GM10248 (cell line): Measurements from ENCODE around the gene GFER.
A peak's percentile ranks its signal among the peaks of the same experiment; 100 is the strongest.
"Not testable (repeated sequence)": the region's sequence is repeated elsewhere in the genome, so short reads cannot be mapped to it uniquely, and the experiment has no call there.

Experiments
- CTCF ChIA-PET: fragments of 300-600 bp; sonication (Branson Sonifier 250); formaldehyde crosslinking; extraction: SDS; loops from one replicate; lab custom pipeline; 2021; ENCODE audit warnings: antibody characterized with exemption; lab: Yijun Ruan, JAX
- POLR2A ChIA-PET: fragments of 350-650 bp; sonication (Branson Sonifier 250); formaldehyde crosslinking; extraction: SDS; loops from one replicate; lab custom pipeline; 2020; ENCODE audit warnings: antibody characterized with exemption; lab: Yijun Ruan, JAX
- DNase-seq: peaks from one replicate; pipeline ENCODE4 v3.0.0; 2012; ENCODE audit errors: extremely low spot score
- TF ChIP-seq, protein P1 (sequence below): IDR thresholded peaks from 2 replicates; pipeline ENCODE4 v1.5.1; 2012; ENCODE audit warnings: mild to moderate bottlenecking, low read depth; ENCODE audit errors: extremely low read depth, missing control alignments, control extremely low read depth

The GFER gene

DNA sequence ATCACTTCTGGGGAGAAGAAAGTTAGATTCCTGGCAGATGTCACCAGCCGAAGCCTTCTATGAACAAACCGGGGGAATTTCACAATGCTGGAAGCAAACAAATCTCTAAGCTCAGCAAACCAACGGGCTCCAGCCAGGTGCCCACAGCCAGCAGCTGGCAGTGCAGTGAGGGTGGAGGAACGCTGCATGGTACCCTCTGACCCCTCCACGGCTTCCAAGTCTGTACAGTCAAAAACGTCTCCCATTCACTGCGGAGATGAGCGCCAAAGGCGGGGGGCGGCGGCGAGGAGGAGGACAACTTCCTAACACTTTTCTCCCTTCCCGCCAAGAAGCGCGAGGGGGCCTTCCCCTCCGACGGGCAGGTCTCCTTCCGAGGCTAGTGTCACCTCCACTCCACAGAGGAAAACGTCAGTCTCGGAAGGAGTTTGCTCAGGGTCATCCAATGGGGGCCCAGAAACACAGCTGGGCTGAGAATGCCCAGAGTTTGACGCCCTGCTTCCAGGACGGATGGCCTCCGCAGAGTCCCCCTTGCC lies 24.7 kb downstream of the GFER start:
- POLR2A ChIA-PET: interaction anchor here (2.8 kb wide), 1 partner anchor 146 kb away, joined by 13 read pairs; the partner anchor contains the start of gene TRAF7
- CTCF ChIA-PET: interaction anchor here (0.9 to 1.9 kb wide), 9 partner anchors 11 to 302 kb away, joined by 3 to 6 read pairs (median 4); partner anchors contain the start of genes MAPK8IP3, NPW, NTHL1 and TSC2

DNA sequence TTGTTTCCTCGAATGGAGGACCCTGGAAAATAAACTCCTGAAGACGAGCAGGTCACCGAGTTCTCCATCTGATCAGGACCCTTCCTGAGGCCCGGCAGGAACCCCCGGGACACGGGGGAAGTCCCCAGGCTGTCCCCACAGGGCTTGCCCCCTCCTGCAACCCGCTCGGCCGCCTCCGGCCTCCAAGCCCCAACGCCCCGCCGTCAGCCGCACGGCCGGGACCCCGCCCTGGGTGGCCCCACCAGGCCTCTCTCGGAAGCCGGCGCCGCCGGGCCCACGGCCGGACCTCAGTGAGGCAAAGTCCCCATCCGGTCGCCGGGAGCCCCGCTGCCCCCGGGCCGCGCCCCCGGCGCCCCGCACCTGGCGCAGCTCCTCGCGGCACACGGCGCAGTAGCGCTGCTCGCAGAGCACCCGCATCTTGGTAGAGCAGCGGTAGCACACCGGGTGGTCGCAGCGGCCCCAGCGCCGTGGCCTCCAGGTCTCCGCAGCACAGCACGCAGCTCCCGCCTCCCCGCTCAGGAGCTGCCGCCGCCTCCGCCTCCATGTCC lies 25.2 kb downstream of the GFER start:
- DNase-seq: no peak
- TF ChIP-seq, protein P1, sequence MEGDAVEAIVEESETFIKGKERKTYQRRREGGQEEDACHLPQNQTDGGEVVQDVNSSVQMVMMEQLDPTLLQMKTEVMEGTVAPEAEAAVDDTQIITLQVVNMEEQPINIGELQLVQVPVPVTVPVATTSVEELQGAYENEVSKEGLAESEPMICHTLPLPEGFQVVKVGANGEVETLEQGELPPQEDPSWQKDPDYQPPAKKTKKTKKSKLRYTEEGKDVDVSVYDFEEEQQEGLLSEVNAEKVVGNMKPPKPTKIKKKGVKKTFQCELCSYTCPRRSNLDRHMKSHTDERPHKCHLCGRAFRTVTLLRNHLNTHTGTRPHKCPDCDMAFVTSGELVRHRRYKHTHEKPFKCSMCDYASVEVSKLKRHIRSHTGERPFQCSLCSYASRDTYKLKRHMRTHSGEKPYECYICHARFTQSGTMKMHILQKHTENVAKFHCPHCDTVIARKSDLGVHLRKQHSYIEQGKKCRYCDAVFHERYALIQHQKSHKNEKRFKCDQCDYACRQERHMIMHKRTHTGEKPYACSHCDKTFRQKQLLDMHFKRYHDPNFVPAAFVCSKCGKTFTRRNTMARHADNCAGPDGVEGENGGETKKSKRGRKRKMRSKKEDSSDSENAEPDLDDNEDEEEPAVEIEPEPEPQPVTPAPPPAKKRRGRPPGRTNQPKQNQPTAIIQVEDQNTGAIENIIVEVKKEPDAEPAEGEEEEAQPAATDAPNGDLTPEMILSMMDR: no peak
- ChIA-PET CTCF (interaction anchor here (1.0 to 1.9 kb wide), 8 partner anchors 11 to 303 kb away, joined by 3 to 6 read pairs (median 4); partner anchors contain the start of genes MAPK8IP3, NPW, NTHL1 and TSC2), POLR2A (interaction anchor here (2.8 kb wide), 1 partner anchor 146 kb away, joined by 13 read pairs; the partner anchor contains the start of gene TRAF7)

More for the DNA sequence above, 24.7 kb downstream of the GFER start:
- DNase-seq: no peak
- TF ChIP-seq, protein P1: no peak

DNA sequence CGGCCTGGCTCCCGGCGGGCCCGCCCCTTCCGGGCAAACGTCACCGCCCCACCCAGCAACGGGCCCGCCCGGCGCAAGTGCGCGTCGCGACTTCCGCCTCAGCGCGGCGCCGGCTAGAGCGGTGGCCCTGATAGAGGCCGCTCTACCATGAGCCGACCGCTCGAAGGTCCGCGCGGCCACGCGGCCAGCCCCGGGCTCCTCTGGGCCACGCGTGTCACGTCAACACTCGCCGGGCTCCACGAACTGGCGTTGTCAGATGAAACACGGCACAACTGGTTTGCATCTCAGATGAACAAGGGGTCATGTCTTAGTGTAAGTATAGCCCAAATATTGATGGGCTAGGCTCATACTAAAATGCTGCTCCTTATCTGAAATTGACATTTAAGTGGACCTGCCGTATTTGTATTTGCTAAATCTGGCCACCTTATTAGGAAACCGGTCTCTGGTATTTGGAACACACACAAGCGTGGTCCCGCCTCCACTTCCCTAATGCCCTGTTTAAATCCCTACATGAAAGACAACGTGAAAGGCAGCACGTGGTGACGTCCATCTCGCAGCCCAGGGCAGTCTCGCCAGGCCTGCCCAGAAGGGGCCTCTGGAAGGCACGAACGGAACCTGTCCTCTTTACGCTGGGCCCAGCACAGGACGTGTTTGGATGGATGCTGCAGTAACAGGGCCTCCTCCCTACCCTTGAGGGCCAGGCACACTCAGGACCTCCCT lies 26.0 kb downstream of the GFER start, which contains the start of gene ZNF598:
TSS of gene ZNF598 (minus strand) at position 31 of the 720 bp plus-strand sequence.
- TF ChIP-seq, protein P1: no peak
- DNase-seq: peak; percentile 97
- ChIA-PET CTCF (no interaction called here), POLR2A (interaction anchor here (2.8 kb wide), 1 partner anchor 145 kb away, joined by 13 read pairs; the partner anchor contains the start of gene TRAF7)

DNA sequence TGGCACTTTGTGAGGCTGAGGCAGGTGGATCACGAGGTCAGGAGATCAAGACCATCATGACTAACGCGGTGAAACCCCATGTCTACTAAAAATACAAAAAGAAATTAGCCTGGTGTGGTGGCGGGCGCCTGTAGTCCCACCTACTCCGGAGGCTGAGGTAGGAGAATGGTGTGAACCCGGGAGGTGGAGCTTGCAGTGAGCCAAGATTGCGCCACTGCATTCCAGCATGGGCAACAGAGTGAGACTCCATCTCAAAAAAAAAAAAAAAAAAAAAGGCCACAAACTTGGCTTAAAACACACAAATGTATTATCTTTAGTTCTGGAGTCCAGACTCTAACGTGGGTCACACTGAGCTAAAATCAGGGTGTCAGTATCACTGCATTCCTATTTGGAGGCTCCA lies 27.7 kb downstream of the GFER start:
- CTCF ChIA-PET: interaction anchor here (1.1 to 4.4 kb wide), 3 partner anchors 8 to 128 kb away, joined by 4 to 34 read pairs (median 16); no protein-coding TSS in a partner anchor
- POLR2A ChIA-PET: interaction anchor here (0.7 to 1.9 kb wide), 2 partner anchors 13 to 144 kb away, joined by 5 read pairs; partner anchors contain the start of gene TRAF7
- DNase-seq: not testable (repeated sequence)

DNA sequence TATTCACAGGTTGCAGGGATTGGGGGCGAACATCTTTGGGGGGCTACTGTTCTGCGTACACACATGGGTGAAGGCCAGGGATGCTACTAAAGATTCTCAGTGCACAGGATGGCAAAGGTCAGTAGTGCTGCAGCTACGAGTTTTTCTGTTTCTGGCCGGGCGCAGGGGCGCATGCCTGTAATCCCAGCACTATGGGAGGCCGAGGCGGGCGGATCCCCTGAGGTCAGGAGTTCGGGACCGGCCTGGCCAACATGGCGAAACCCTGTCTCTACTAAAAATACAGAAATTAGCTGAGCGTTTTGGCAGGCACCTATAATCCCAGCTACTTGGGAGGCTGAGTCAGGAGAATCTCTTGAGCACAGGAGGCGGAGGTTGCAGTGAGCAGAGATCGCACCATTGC lies 29.5 kb downstream of the GFER start:
- POLR2A ChIA-PET: interaction anchor here (1.9 kb wide), 1 partner anchor 142 kb away, joined by 5 read pairs; the partner anchor contains the start of gene TRAF7
- DNase-seq: no peak
- CTCF ChIA-PET: interaction anchor here (0.7 to 4.4 kb wide), 5 partner anchors 10 to 140 kb away, joined by 3 to 34 read pairs (median 6); no protein-coding TSS in a partner anchor
- TF ChIP-seq, protein P1: no peak

DNA sequence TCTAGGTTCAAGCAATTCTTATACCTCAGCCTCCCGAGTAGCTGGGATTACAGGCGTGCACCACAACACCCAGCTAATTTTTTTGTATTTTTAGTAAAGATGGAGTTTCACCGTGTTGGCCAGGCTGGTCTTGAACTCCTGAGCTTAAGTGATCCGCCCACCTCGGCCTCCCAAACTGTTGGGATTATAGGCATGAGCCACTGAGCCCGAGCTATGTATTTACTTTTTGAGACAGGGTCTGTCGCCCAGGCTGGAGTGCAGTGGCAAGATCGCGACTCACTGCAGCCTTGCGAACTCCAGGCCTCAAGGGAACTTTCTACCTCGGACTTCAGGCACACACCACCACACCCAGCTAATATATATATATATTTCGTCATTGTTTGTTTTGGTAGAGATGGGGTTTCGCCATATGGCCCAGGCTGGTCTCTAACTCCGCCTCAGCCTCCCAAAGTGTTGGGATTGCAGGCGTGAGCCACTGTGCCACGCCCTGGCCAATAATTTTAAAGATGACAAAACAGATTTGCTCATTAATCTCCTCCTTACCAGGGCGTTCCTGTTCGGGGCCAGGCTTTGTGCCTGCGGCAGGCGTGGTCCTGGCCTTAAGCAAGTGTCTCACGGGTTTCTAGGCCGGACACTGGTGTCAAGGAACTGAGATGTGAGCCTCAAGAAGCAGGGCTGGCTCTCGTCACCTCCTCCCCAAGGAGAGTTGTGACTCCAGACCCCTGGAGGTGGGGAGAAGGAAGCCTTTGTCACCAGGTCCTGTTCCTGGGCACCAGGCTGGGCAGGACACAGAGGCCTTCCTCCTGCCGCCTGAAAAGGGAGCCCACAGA lies 31.3 kb downstream of the GFER start:
- POLR2A ChIA-PET: interaction anchor here (0.6 kb wide), 1 partner anchor 146 kb away, joined by 4 read pairs; no protein-coding TSS in a partner anchor

More for the DNA sequence above, 31.3 kb downstream of the GFER start:
- no peak for DNase-seq
- TF ChIP-seq, protein P1: no peak
- CTCF ChIA-PET: interaction anchor here (0.9 to 4.4 kb wide), 5 partner anchors 8 to 125 kb away, joined by 3 to 34 read pairs (median 5); no protein-coding TSS in a partner anchor
